SU-DHL-6 (cell line): ENCODE measurements around the gene CNTNAP4.

Experiments used
- H2AFZ ChIP-seq: fragments of 200-600 bp; sonication (generic); 2 replicates; pipeline ENCODE4 v1.6.1; 2014; ENCODE audit warnings: low read depth, mild to moderate bottlenecking, moderate library complexity, mixed read lengths, antibody characterized with exemption, low read length; ENCODE audit not compliant: severe bottlenecking
- H3F3A ChIP-seq: fragments of 200-600 bp; shearing (Covaris generic); 2 replicates; pipeline ENCODE4 v1.6.0; 2016; ENCODE audit warnings: antibody characterized with exemption, mild to moderate bottlenecking; ENCODE audit not compliant: insufficient read depth
- H3K27ac ChIP-seq: fragments of 200-600 bp; sonication (generic); 2 replicates; pipeline ENCODE4 v1.5.1; 2016; ENCODE audit warnings: low read depth, mild to moderate bottlenecking, low read length, moderate library complexity, mixed read lengths
- H3K27me3 ChIP-seq: fragments of 200-600 bp; sonication (generic), shearing (Covaris generic); 2 replicates; pipeline ENCODE4 v1.6.0; 2014; ENCODE audit warnings: mild to moderate bottlenecking, low read length
- H3K36me3 ChIP-seq: fragments of 200-600 bp; sonication (generic); 2 replicates; pipeline ENCODE4 v1.6.1; 2014; ENCODE audit warnings: mild to moderate bottlenecking, low read length, mixed read lengths
- H3K4me2 ChIP-seq: fragments of 300-600, 200-600 bp; shearing (Covaris generic), sonication (generic); 2 replicates; pipeline ENCODE4 v1.6.0; 2014; ENCODE audit warnings: low read length, low read depth, mild to moderate bottlenecking; ENCODE audit not compliant: poor library complexity, severe bottlenecking
- H3K4me3 ChIP-seq: fragments of 200-600 bp; sonication (generic); 2 replicates; pipeline ENCODE4 v1.5.1; 2014; ENCODE audit warnings: antibody characterized with exemption, low read length, mild to moderate bottlenecking, mixed read lengths; ENCODE audit not compliant: insufficient read depth, poor library complexity, severe bottlenecking
- H3K79me2 ChIP-seq: fragments of 200-600 bp; sonication (generic); 2 replicates; pipeline ENCODE4 v1.6.1; 2014; ENCODE audit warnings: mild to moderate bottlenecking, low read length, moderate library complexity; ENCODE audit not compliant: insufficient read depth
- H3K9ac ChIP-seq: fragments of 200-600 bp; sonication (generic); 2 replicates; pipeline ENCODE4 v1.7.0; 2014; ENCODE audit warnings: mild to moderate bottlenecking, low read length
- H3K9me2 ChIP-seq: fragments of 200-600 bp; sonication (generic); replicated peaks from 2 replicates; pipeline ENCODE4 v1.6.1; 2014; ENCODE audit warnings: low read length; ENCODE audit not compliant: insufficient read depth
- H3K9me3 ChIP-seq: fragments of 200-600 bp; sonication (generic); 2 replicates; pipeline ENCODE4 v1.6.1; 2014; ENCODE audit warnings: low read length, mixed read lengths; ENCODE audit not compliant: insufficient read depth
- H4K20me1 ChIP-seq: fragments of 200-600 bp; sonication (generic); 2 replicates; pipeline ENCODE4 v1.6.1; 2014; ENCODE audit warnings: low read depth, mild to moderate bottlenecking, antibody characterized with exemption, low read length, moderate library complexity, mixed read lengths
- EZH2phosphoT487 ChIP-seq: fragments of 200-600 bp; sonication (generic), shearing (Covaris generic); conservative IDR thresholded peaks from 2 replicates; pipeline ENCODE4 v1.6.1; 2018; ENCODE audit warnings: mild to moderate bottlenecking, antibody characterized with exemption, low read length, moderate library complexity, mixed read lengths
- TF ChIP-seq, protein P1 (sequence below): fragments of 200-600 bp; sonication (generic); IDR thresholded peaks from one replicate; pipeline ENCODE4 v1.5.1; 2017; ENCODE audit warnings: antibody characterized with exemption, mild to moderate bottlenecking, low read length, moderate library complexity; ENCODE audit not compliant: insufficient read depth, poor library complexity, severe bottlenecking

The CNTNAP4 gene

DNA sequence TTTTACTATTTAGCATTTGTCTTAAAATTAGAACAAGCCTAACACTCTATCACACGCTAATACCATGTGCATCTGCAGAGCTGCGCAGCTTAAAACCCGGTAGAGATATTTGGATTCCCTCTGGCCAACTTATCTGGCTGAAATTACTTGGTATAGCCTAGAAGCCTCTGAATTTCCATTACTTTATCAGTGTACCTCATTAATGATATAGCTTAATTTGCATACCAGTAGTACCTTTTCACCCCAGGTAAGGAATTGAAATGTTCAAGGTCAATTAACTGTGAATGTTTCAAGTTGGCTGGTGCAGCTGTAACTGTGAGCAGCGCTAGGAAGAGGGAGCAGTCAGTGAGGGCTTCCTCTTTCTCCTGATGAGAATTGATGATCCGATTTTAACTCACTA, 74.2 kb downstream of the CNTNAP4 start:
- TF ChIP-seq EZH2phosphoT487, result no peak
- TF ChIP-seq, protein P1, sequence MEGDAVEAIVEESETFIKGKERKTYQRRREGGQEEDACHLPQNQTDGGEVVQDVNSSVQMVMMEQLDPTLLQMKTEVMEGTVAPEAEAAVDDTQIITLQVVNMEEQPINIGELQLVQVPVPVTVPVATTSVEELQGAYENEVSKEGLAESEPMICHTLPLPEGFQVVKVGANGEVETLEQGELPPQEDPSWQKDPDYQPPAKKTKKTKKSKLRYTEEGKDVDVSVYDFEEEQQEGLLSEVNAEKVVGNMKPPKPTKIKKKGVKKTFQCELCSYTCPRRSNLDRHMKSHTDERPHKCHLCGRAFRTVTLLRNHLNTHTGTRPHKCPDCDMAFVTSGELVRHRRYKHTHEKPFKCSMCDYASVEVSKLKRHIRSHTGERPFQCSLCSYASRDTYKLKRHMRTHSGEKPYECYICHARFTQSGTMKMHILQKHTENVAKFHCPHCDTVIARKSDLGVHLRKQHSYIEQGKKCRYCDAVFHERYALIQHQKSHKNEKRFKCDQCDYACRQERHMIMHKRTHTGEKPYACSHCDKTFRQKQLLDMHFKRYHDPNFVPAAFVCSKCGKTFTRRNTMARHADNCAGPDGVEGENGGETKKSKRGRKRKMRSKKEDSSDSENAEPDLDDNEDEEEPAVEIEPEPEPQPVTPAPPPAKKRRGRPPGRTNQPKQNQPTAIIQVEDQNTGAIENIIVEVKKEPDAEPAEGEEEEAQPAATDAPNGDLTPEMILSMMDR, result no peak
- Histone ChIP-seq H3K36me3 (no peaks in the 10 kb centered on the region), H3K4me2 (no peak overlapping the region), H3K9me3 (no peaks in the 10 kb centered on the region), H3K27ac (no peak overlapping the region), H2AFZ (no peak overlapping the region), H3K4me3 (no peak overlapping the region), H4K20me1 (no peaks in the 10 kb centered on the region), H3K79me2 (no peaks in the 10 kb centered on the region), H3K27me3 (no peaks in the 10 kb centered on the region), H3K9ac (no peak overlapping the region), H3F3A (no peaks in the 10 kb centered on the region), H3K9me2 (no peaks in the 10 kb centered on the region)

DNA sequence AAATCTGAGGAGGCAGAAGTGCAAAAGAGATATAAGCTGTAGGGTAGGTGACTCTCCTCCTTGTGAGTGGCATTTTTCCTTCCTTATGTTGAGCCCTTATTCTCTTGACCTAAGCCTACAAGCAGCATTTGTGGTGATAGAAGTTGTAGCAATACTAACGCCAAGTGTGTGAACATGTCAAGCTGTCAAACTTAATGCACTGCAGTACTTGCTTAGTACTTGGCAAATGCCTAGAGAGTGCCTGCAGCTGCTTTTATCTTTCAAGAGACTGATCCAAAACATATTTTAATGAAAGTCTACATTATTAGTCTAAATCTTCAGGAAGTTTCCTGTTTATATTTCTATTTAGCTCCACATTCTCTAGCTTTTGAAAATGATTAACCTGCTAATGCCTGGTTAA, 83.2 kb downstream of the CNTNAP4 start:
- no peaks in the 10 kb centered on the region for H3K9me3 ChIP-seq
- TF ChIP-seq EZH2phosphoT487, result no peak
- TF ChIP-seq, protein P1, result no peak
- no peaks in the 10 kb centered on the region for H3K9me2 ChIP-seq
- H3K79me2 ChIP-seq, result no peaks in the 10 kb centered on the region
- H3K27ac ChIP-seq, result no peak overlapping the region
- H3F3A ChIP-seq, result no peaks in the 10 kb centered on the region
- no peak overlapping the region for H3K4me2 ChIP-seq
- H4K20me1 ChIP-seq, result no peaks in the 10 kb centered on the region
- no peak overlapping the region for H2AFZ ChIP-seq
- no peaks in the 10 kb centered on the region for H3K36me3 ChIP-seq
- no peak overlapping the region for H3K4me3 ChIP-seq
- H3K9ac ChIP-seq, result no peak overlapping the region
- H3K27me3 ChIP-seq, result no peaks in the 10 kb centered on the region

DNA sequence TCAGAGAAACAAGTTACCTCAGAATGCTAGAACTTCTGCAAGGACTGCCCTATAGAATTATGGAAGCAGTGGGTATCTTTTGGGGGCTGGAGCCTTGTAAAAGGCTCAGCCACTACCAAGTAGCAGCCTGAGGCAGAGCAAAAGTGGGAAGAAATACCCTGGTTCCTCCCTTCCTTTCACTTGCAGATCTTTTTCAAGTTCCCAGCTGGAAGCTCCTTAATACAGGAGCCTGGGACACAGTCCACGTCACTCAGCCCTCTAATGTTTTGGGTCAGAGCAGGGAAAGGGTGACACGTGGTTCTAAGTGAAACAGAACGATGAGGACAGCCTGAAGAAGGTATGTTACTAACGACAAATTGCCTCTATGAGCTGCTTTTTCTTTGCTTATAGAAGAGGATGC, 93.1 kb downstream of the CNTNAP4 start:
- no peak overlapping the region for H3K4me3 ChIP-seq
- H3K79me2 ChIP-seq, result no peaks in the 10 kb centered on the region
- no peaks in the 10 kb centered on the region for H4K20me1 ChIP-seq
- no peak overlapping the region for H3K4me2 ChIP-seq
- H3K27me3 ChIP-seq, result no peaks in the 10 kb centered on the region
- H2AFZ ChIP-seq, result no peak overlapping the region
- no peaks in the 10 kb centered on the region for H3K9me3 ChIP-seq
- no peak overlapping the region for H3K9ac ChIP-seq
- TF ChIP-seq, protein P1, result no peak
- TF ChIP-seq EZH2phosphoT487, result no peak
- H3K36me3 ChIP-seq, result no peaks in the 10 kb centered on the region
- H3K27ac ChIP-seq, result no peak overlapping the region
- no peaks in the 10 kb centered on the region for H3K9me2 ChIP-seq
- no peaks in the 10 kb centered on the region for H3F3A ChIP-seq
